MM.1S (cell line): ENCODE measurements around the gene CCND1.

Source experiments
- DNase-seq: peaks from one replicate; pipeline ENCODE4 v3.0.0-alpha.2; 2015
- H2AFZ ChIP-seq: fragments of 300-600 bp; sonication (generic); 2 replicates; pipeline ENCODE4 v1.6.0; 2016; ENCODE audit warnings: antibody characterized with exemption, low read length
- H3F3A ChIP-seq: fragments of 300-600 bp; sonication (generic); 2 replicates; pipeline ENCODE4 v1.6.1; 2016; ENCODE audit warnings: mild to moderate bottlenecking, antibody characterized with exemption, low read length, moderate library complexity, mixed read lengths; ENCODE audit not compliant: insufficient read depth
- H3K27ac ChIP-seq: fragments of 300-600 bp; sonication (generic); 2 replicates; pipeline ENCODE4 v1.5.1; 2016; ENCODE audit warnings: mild to moderate bottlenecking, low read length
- H3K27me3 ChIP-seq: fragments of 300-600 bp; sonication (generic); replicated peaks from 2 replicates; pipeline ENCODE4 v1.6.0; 2016; ENCODE audit warnings: low read length; ENCODE audit not compliant: insufficient read depth
- H3K36me3 ChIP-seq: fragments of 300-600 bp; sonication (generic); replicated peaks from 2 replicates; pipeline ENCODE4 v1.6.1; 2016; ENCODE audit warnings: mild to moderate bottlenecking, low read length, mixed read lengths; ENCODE audit not compliant: insufficient read depth
- H3K4me1 ChIP-seq: fragments of 300-600 bp; sonication (generic); 2 replicates; pipeline ENCODE4 v1.6.1; 2016; ENCODE audit warnings: low read length, mixed read lengths
- H3K4me2 ChIP-seq: fragments of 300-600 bp; sonication (generic); 2 replicates; pipeline ENCODE4 v1.6.0; 2016; ENCODE audit warnings: low read depth, low read length
- H3K4me3 ChIP-seq: fragments of 300-600 bp; sonication (generic); 2 replicates; pipeline ENCODE4 v1.5.1; 2016; ENCODE audit warnings: low read length, mixed read lengths
- H3K79me2 ChIP-seq: fragments of 300-600 bp; sonication (generic); 2 replicates; pipeline ENCODE4 v1.6.1; 2016; ENCODE audit warnings: mixed run types, low read length, mixed read lengths
- H3K9ac ChIP-seq: fragments of 300-600 bp; sonication (generic); 2 replicates; pipeline ENCODE4 v1.6.1; 2016; ENCODE audit warnings: low read length, mixed read lengths
- H3K9me2 ChIP-seq: fragments of 300-600 bp; sonication (generic); replicated peaks from 2 replicates; pipeline ENCODE4 v1.6.1; 2016; ENCODE audit warnings: mild to moderate bottlenecking, low read length, mixed read lengths; ENCODE audit not compliant: insufficient read depth
- H3K9me3 ChIP-seq: fragments of 300-600 bp; sonication (generic); replicated peaks from 2 replicates; pipeline ENCODE4 v1.6.1; 2016; ENCODE audit warnings: mild to moderate bottlenecking, low read length, mixed read lengths; ENCODE audit not compliant: insufficient read depth
- H4K20me1 ChIP-seq: fragments of 300-600 bp; sonication (generic); 2 replicates; pipeline ENCODE4 v1.6.1; 2016; ENCODE audit warnings: mild to moderate bottlenecking, low read length, moderate library complexity, mixed read lengths; ENCODE audit not compliant: insufficient read depth
- CTCF ChIP-seq: fragments of 300-600 bp; sonication (generic); IDR thresholded peaks from 2 replicates; pipeline ENCODE4 v1.5.1; 2016; ENCODE audit warnings: antibody characterized with exemption, low read length, mixed read lengths
- EZH2 ChIP-seq: fragments of 300-600 bp; sonication (generic); optimal IDR thresholded peaks from 2 replicates; pipeline ENCODE3; 2017; ENCODE audit warnings: low read depth, mild to moderate bottlenecking, antibody characterized with exemption, low read length, mixed read lengths
- EZH2phosphoT487 ChIP-seq: fragments of 300-600 bp; sonication (generic); IDR thresholded peaks from 2 replicates; pipeline ENCODE4 v1.6.1; 2018; ENCODE audit warnings: antibody characterized with exemption, low read length

The CCND1 gene

DNA sequence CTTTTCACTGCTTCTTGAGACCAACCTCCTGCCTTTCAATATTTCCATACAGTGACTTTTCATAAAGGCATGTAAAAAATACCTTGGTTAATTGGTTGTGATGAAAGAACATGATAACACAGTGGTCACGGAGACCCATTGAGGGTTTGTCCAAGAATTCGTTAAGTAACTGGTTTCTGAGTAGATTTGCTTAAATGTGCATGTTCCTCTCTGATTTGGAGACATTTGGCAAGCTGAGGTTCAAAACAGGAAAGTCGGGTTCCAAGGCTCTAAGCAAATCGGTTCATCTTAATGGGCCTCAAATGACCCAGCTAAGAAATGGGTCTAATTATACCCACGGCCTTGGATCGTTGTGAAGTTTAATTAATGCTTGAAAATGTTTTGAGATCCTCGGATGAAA lies 36.9 kb upstream of the CCND1 start:
- H3K79me2 ChIP-seq, result no peaks in the 10 kb centered on the region
- H3F3A ChIP-seq, result no peaks in the 10 kb centered on the region
- no peak overlapping the region for H3K27ac ChIP-seq
- H3K9ac ChIP-seq, result no peak overlapping the region
- H3K4me3 ChIP-seq, result no peak overlapping the region
- no peaks in the 10 kb centered on the region for H3K9me2 ChIP-seq
- H3K9me3 ChIP-seq, result no peaks in the 10 kb centered on the region
- no peaks in the 10 kb centered on the region; the same call in 1 of the 2 replicates for H3K27me3 ChIP-seq
- TF ChIP-seq CTCF (no peak), EZH2phosphoT487 (no peak), EZH2 (no peak)
- DNase-seq, result no peak
- no peaks in the 10 kb centered on the region for H3K4me1 ChIP-seq
- no peak overlapping the region for H2AFZ ChIP-seq
- H3K36me3 ChIP-seq, result no peaks in the 10 kb centered on the region
- H4K20me1 ChIP-seq, result no peaks in the 10 kb centered on the region
- H3K4me2 ChIP-seq, result no peak overlapping the region

DNA sequence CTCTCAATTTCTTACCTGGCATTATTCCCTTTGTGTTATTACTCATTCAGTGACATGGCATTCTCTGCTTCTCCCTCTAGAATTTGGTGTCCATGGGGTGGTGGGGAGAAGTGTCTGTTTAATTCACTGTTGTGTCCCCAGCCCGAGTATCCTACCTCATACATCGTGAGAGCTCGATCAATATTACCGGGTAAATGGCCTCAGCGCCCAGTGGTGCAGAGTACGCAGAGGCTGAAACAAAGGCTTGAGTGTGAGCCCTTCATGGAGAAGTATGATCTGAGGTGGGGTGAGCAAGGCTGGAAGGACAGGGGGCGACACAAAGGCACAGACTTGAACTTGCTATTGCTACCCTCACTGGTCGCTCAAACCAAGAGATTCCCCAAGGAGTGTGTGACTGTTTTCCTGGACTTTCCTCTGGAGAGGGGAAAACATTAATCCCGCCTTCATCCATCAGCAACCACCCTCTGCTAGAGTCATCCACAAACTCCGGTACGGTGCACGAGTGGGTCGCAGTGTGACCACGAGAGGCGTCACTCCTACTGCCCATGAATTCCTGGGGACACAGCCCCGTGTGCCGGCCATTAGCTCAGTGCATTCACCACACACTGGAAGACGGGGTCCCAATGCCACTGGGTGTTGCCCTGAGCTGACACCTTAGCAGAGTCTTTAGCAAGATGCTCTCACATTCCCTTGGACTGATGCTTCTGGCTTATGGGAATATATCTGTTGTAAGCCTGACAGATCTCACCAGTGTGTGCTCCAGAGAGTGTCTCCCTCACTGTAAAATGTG lies 35.0 kb upstream of the CCND1 start:
- Histone ChIP-seq H3F3A (no peaks in the 10 kb centered on the region), H3K27me3 (no peaks in the 10 kb centered on the region; the same call in 1 of the 2 replicates), H3K79me2 (no peaks in the 10 kb centered on the region), H3K27ac (no peak overlapping the region), H3K4me1 (no peaks in the 10 kb centered on the region), H2AFZ (no peak overlapping the region), H3K4me2 (no peak overlapping the region), H4K20me1 (no peaks in the 10 kb centered on the region), H3K36me3 (no peaks in the 10 kb centered on the region), H3K9ac (no peak overlapping the region), H3K9me2 (no peaks in the 10 kb centered on the region), H3K4me3 (no peak overlapping the region), H3K9me3 (no peaks in the 10 kb centered on the region)
- TF ChIP-seq CTCF, result no peak
- no peak for TF ChIP-seq EZH2
- no peak for TF ChIP-seq EZH2phosphoT487
- DNase-seq, result no peak

GRCh38 chr11:69609351-69609750 lies 31.6 kb upstream of the CCND1 start:
- no peak overlapping the region for H3K9ac ChIP-seq
- no peaks in the 10 kb centered on the region for H3K9me3 ChIP-seq
- H3K27me3 ChIP-seq, result no peaks in the 10 kb centered on the region; the same call in 1 of the 2 replicates
- H3K9me2 ChIP-seq, result no peaks in the 10 kb centered on the region
- DNase-seq, result no peak
- H3K4me3 ChIP-seq, result no peak overlapping the region
- no peak overlapping the region for H2AFZ ChIP-seq
- H4K20me1 ChIP-seq, result no peaks in the 10 kb centered on the region
- no peaks in the 10 kb centered on the region for H3K4me1 ChIP-seq
- H3K36me3 ChIP-seq, result no peaks in the 10 kb centered on the region
- no peaks in the 10 kb centered on the region for H3F3A ChIP-seq
- no peak for TF ChIP-seq EZH2
- no peak for TF ChIP-seq CTCF
- TF ChIP-seq EZH2phosphoT487, result no peak
- no peak overlapping the region for H3K4me2 ChIP-seq
- no peaks in the 10 kb centered on the region for H3K79me2 ChIP-seq
- no peak overlapping the region for H3K27ac ChIP-seq
